ENCODE data around the gene FOSL2.
A peak's percentile ranks its signal among the peaks of the same experiment; 100 is the strongest.

Gene FOSL2

GRCh38 chr2:28444956-28445355, 52.3 kb downstream of the FOSL2 start (continued):
- TF ChIP-seq ZBTB11 (tag by site-specific recombination; conservative IDR thresholded peaks at IDR 0.05; ENCODE audit: low read depth) (no peak), OSR2 (tag by site-specific recombination; IDR thresholded peaks at IDR 0.05) (no peak), KLF16 (tag by site-specific recombination; IDR thresholded peaks at IDR 0.05) (no peak), HOXD13 (CRISPR knock-in tag; IDR thresholded peaks at IDR 0.05; ENCODE audit: borderline replicate concordance) (no peak), ZFP37 (tag by site-specific recombination; IDR thresholded peaks at IDR 0.05) (no peak), ZBTB21 (tag by site-specific recombination; IDR thresholded peaks at IDR 0.05) (no peak), IKZF3 (tag by site-specific recombination; IDR thresholded peaks at IDR 0.05) (no peak), ZNF558 (tag by site-specific recombination; IDR thresholded peaks at IDR 0.05) (no peak), ZNF48 (tag by site-specific recombination; IDR thresholded peaks at IDR 0.05) (no peak)
- TF ChIP-seq, protein P1, sequence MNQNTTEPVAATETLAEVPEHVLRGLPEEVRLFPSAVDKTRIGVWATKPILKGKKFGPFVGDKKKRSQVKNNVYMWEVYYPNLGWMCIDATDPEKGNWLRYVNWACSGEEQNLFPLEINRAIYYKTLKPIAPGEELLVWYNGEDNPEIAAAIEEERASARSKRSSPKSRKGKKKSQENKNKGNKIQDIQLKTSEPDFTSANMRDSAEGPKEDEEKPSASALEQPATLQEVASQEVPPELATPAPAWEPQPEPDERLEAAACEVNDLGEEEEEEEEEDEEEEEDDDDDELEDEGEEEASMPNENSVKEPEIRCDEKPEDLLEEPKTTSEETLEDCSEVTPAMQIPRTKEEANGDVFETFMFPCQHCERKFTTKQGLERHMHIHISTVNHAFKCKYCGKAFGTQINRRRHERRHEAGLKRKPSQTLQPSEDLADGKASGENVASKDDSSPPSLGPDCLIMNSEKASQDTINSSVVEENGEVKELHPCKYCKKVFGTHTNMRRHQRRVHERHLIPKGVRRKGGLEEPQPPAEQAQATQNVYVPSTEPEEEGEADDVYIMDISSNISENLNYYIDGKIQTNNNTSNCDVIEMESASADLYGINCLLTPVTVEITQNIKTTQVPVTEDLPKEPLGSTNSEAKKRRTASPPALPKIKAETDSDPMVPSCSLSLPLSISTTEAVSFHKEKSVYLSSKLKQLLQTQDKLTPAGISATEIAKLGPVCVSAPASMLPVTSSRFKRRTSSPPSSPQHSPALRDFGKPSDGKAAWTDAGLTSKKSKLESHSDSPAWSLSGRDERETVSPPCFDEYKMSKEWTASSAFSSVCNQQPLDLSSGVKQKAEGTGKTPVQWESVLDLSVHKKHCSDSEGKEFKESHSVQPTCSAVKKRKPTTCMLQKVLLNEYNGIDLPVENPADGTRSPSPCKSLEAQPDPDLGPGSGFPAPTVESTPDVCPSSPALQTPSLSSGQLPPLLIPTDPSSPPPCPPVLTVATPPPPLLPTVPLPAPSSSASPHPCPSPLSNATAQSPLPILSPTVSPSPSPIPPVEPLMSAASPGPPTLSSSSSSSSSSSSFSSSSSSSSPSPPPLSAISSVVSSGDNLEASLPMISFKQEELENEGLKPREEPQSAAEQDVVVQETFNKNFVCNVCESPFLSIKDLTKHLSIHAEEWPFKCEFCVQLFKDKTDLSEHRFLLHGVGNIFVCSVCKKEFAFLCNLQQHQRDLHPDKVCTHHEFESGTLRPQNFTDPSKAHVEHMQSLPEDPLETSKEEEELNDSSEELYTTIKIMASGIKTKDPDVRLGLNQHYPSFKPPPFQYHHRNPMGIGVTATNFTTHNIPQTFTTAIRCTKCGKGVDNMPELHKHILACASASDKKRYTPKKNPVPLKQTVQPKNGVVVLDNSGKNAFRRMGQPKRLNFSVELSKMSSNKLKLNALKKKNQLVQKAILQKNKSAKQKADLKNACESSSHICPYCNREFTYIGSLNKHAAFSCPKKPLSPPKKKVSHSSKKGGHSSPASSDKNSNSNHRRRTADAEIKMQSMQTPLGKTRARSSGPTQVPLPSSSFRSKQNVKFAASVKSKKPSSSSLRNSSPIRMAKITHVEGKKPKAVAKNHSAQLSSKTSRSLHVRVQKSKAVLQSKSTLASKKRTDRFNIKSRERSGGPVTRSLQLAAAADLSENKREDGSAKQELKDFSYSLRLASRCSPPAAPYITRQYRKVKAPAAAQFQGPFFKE (tag by site-specific recombination; IDR thresholded peaks at IDR 0.05; ENCODE audit: borderline replicate concordance) = no peak

DNA sequence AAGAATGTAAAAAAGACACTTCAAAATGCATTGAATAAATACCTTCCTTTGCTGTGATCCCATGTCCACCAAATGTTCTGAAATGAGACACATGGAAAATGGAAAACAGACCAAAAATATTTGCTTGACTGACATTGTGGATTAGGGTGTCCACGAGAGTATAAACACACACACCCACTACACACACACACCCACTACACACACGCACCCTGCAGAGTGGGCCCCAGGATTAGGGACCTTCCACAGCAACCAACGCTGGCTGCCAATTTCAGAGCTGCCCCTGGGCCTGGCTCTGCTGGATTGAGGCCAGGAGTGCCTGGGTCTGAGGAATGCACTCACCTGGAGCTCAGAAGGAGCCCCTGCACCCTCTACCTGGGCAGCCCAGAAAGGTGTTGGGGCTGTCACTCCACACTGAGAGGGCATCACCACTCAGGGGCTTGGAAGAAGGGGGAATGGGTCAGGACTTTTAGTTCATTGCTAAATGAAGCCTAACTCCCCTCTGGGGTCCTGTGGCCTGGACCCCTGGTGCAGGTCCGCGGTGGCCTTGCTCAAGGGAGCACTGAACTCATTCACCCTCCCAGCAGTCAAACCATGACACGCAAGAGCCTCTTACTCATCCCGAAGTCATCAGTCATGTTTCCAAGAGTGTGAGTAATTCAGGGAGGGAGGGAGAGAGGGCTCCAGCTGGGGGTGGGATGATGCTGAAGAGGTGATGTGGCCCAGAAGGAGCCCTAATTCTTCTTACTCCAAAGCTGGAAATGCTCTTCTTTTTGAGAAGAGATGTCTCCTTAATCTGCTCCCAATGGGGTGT, 53.0 kb downstream of the FOSL2 start:
- Histone ChIP-seq H3K9me3 (ENCODE audit: control insufficient read depth, insufficient read depth, low read depth, low read length) (no peaks in the 10 kb centered on the region), H3K27ac (ENCODE audit: extremely low read depth, low read depth, low read length) (no peak overlapping the region), H3K36me3 (ENCODE audit: control insufficient read depth in 2 of 2, insufficient read depth in 1 of 2, low read length in 2 of 2) (no peaks in the 10 kb centered on the region), H3K4me3 (ENCODE audit: low read depth, low read length) (no peak overlapping the region), H3K4me1 (ENCODE audit: control insufficient read depth, insufficient read depth, low read length) (peaks cover 3% of the 10 kb centered on the region; the same call in 1 of the 2 replicates)
- CTCF ChIA-PET = interaction anchor here (0.6 to 1.0 kb wide), 2 partner anchors 10 to 1144 kb away, joined by 3 to 4 read pairs; no protein-coding TSS in a partner anchor
- POLR2A ChIA-PET = interaction anchor here (0.7 to 1.6 kb wide), 2 partner anchors 9 to 88 kb away, joined by 4 to 6 read pairs; no protein-coding TSS in a partner anchor
- no peak for TF ChIP-seq ZNF148 (tag by site-specific recombination; IDR thresholded peaks at IDR 0.05; ENCODE audit: borderline replicate concordance)
- TF ChIP-seq ZNF571 (tag by site-specific recombination; IDR thresholded peaks at IDR 0.05) = no peak
- peak; percentile 41; the same call in 1 of the 2 replicates for TF ChIP-seq GLIS2 (tag by site-specific recombination; IDR thresholded peaks at IDR 0.05)
- no peak for TF ChIP-seq ZNF221 (tag by site-specific recombination; IDR thresholded peaks at IDR 0.05; ENCODE audit: borderline replicate concordance)
- peak; percentile 60 for TF ChIP-seq ZSCAN4 (tag by site-specific recombination; IDR thresholded peaks at IDR 0.05)
- no peak for TF ChIP-seq ZNF610 (tag by site-specific recombination; IDR thresholded peaks at IDR 0.05; ENCODE audit: borderline replicate concordance)
- TF ChIP-seq ZFP37 (tag by site-specific recombination; IDR thresholded peaks at IDR 0.05) = no peak
- no peak for TF ChIP-seq ZNF555 (tag by site-specific recombination; conservative IDR thresholded peaks at IDR 0.05)
- peak; percentile 33; the same call in 1 of the 2 replicates for TF ChIP-seq ZEB2 (tag by site-specific recombination; IDR thresholded peaks at IDR 0.05)
- TF ChIP-seq, protein P2, sequence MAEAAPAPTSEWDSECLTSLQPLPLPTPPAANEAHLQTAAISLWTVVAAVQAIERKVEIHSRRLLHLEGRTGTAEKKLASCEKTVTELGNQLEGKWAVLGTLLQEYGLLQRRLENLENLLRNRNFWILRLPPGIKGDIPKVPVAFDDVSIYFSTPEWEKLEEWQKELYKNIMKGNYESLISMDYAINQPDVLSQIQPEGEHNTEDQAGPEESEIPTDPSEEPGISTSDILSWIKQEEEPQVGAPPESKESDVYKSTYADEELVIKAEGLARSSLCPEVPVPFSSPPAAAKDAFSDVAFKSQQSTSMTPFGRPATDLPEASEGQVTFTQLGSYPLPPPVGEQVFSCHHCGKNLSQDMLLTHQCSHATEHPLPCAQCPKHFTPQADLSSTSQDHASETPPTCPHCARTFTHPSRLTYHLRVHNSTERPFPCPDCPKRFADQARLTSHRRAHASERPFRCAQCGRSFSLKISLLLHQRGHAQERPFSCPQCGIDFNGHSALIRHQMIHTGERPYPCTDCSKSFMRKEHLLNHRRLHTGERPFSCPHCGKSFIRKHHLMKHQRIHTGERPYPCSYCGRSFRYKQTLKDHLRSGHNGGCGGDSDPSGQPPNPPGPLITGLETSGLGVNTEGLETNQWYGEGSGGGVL (tag by site-specific recombination; IDR thresholded peaks at IDR 0.05) = peak; percentile 83
- peak; percentile 55 for TF ChIP-seq GLIS1 (tag by site-specific recombination; IDR thresholded peaks at IDR 0.05)

All from HEK293 (cell line).